Measurements from ENCODE around the gene RNF32. TPM values are rescaled to one million over a fixed set of nuclear protein-coding genes. Genes with fewer than 3 reads are reported as not detected.
A peak's percentile ranks its signal among the peaks of the same experiment; 100 is the strongest.

The RNF32 gene
- 0.43 and 0.97 TPM in 2 replicates for total RNA-seq

GRCh38 chr7:156640257-156640948 lies at the start of gene RNF32:
TSS of gene RNF32 (plus strand) at chr7:156640774. CDS start at chr7:156643878, 3,104 bp downstream.
- TF ChIP-seq CTCF (IDR thresholded peaks at IDR 0.05; ENCODE audit: insufficient read depth, low read depth, low read length), result no peak
- peak within 1 kb of the TSS; percentile 84 for H3K4me3 ChIP-seq (ENCODE audit: low read depth, low read length)
- peak; percentile 92 for DNase-seq (ENCODE audit: low read depth)

GRCh38 chr7:156592155-156592884 lies 48.3 kb upstream of the RNF32 start:
- TF ChIP-seq CTCF (IDR thresholded peaks at IDR 0.05; ENCODE audit: insufficient read depth, low read depth, low read length), result no peak
- DNase-seq (ENCODE audit: low read depth), result no peak
- no peak overlapping the region for H3K4me3 ChIP-seq (ENCODE audit: low read depth, low read length)

DNA sequence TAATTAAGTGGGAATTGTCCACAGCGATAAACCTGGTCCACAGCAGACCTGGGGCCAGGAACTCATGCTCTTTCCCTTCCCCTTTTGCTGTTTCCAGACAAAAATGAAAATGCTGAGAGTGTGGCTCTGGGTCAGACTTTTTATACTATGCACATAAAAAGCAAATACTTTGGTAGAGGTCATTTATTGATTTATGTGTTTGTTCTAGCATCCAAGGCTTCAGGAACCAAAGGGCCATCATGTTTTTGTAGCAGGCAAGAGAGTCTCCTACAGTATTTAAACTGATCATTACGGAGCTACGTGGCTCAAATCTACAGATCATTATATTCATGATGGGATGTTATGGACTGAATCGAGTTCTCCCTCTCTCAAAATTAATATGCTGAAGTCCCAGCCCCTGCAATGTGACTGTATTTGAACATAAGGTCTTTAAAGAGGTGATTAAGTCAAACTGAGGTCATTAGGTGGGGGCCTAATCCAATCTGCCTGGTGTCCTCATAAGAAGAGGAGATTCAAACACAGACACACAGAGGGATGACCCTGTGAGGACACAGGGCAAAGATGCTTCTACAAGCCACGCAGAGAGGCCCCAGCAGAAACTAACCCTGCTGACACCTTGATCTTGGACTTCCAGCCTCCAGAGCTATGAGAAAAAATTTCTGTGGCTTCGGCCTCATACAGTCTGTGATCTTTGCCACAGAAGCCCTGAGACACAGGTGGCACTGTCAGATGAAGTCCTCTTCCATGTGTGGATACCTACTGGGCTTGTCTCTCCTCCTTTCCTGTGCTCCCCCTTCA lies 46.1 kb upstream of the RNF32 start:
- no peak for TF ChIP-seq CTCF (IDR thresholded peaks at IDR 0.05; ENCODE audit: insufficient read depth, low read depth, low read length)
- H3K4me3 ChIP-seq (ENCODE audit: low read depth, low read length), result no peak overlapping the region
- no peak for DNase-seq (ENCODE audit: low read depth)

DNA sequence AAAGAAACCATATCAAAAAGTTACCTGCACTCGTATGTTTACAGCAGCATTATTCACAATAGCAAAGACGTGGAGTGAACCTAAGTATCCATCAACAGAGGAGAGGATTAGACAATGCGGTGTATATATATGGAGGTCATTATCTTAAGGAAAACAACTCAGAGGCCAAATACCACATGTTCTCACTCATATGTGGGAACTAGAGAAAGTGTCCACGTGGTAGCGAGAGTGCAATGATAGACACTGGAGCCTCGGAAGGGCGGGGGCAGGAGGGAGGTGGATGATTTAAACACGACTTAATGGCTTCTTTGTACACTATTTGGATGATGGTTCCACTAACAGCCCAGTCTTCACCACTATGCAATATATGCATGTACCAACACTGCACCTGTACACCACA lies 40.1 kb upstream of the RNF32 start:
- TF ChIP-seq CTCF (IDR thresholded peaks at IDR 0.05; ENCODE audit: insufficient read depth, low read depth, low read length), result no peak
- no peak overlapping the region for H3K4me3 ChIP-seq (ENCODE audit: low read depth, low read length)
- no peak for DNase-seq (ENCODE audit: low read depth)

DNA sequence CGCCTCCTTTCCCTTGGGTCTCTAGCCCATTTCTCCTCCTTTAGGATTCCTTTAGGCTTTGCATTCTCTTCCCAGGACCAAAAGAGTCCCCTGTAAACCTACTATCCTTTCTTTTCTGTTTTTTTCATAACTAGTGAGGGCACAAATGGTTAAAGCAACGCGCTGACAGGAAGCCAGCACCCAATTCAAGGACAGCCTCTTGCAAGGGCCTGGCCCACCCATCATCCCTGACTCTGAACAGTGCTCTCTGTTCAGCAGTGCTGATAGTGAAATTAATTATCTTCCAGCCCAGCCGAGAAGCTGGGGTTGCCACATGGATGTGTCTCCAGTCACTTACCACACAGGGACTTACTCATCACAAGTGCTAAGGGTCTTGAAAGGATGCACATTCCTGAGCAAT lies 38.3 kb upstream of the RNF32 start:
- no peak for TF ChIP-seq CTCF (IDR thresholded peaks at IDR 0.05; ENCODE audit: insufficient read depth, low read depth, low read length)
- H3K4me3 ChIP-seq (ENCODE audit: low read depth, low read length), result no peak overlapping the region
- DNase-seq (ENCODE audit: low read depth), result no peak

DNA sequence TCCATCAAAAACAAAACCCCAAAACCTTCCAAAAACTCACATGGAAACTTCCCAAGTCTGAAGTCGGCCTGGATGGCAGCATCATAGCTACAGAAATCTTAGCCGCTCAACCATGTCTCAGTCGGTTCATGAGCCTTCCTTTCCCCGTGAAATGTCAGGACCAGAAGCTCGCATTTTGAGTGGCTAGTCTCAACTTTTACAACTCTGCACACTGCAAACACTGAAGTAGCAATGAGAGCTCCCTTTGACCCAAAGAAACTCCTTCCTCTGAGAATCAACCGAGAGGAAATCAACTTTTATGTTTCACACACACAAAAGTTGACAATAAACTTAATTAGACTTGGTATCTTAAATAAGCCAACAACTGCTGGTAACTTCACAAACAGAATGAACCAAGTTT lies 37.6 kb upstream of the RNF32 start:
- TF ChIP-seq CTCF (IDR thresholded peaks at IDR 0.05; ENCODE audit: insufficient read depth, low read depth, low read length), result no peak
- H3K4me3 ChIP-seq (ENCODE audit: low read depth, low read length), result no peak overlapping the region
- no peak for DNase-seq (ENCODE audit: low read depth)

Data from fibroblast of villous mesenchyme (primary cell).